Hepatocyte (in vitro differentiated cells): ENCODE data around the gene NELFB. TPM values are rescaled to one million over a fixed set of nuclear protein-coding genes. Genes with fewer than 3 reads are reported as not detected.
A peak's percentile ranks its signal among the peaks of the same experiment; 100 is the strongest.
"Not testable (repeated sequence)": the region's sequence is repeated elsewhere in the genome, so short reads cannot be mapped to it uniquely, and the experiment has no call there.

ENCODE experiments used
- DNase-seq: peaks from one replicate; pipeline ENCODE4 v3.0.0-alpha.2; 2016; ENCODE audit warnings: low spot score
- H2AFZ ChIP-seq: fragments of 200-600 bp; sonication (generic); 2 replicates; pipeline ENCODE4 v1.6.0; 2016; ENCODE audit warnings: antibody characterized with exemption, mild to moderate bottlenecking
- H3K27ac ChIP-seq: fragments of 200-600 bp; sonication (generic); 2 replicates; pipeline ENCODE4 v1.5.1; 2016; ENCODE audit warnings: mild to moderate bottlenecking
- H3K27me3 ChIP-seq: fragments of 200-600 bp; sonication (generic); 2 replicates; pipeline ENCODE4 v1.6.1; 2016
- H3K36me3 ChIP-seq: fragments of 200-600 bp; sonication (generic); replicated peaks from 2 replicates; pipeline ENCODE4 v1.5.1; 2016; ENCODE audit warnings: low read depth; ENCODE audit not compliant: insufficient read depth
- H3K4me1 ChIP-seq: fragments of 200-600 bp; sonication (generic); 2 replicates; pipeline ENCODE4 v1.5.1; 2016; ENCODE audit warnings: mild to moderate bottlenecking, moderate library complexity; ENCODE audit not compliant: insufficient read depth
- H3K4me2 ChIP-seq: fragments of 200-600 bp; sonication (generic); 2 replicates; pipeline ENCODE4 v1.6.0; 2016
- H3K4me3 ChIP-seq: fragments of 200-600 bp; sonication (generic); 2 replicates; pipeline ENCODE4 v1.5.1; 2016; ENCODE audit warnings: mild to moderate bottlenecking
- H3K79me2 ChIP-seq: fragments of 200-600 bp; sonication (generic); 2 replicates; pipeline ENCODE4 v1.6.0; 2017; ENCODE audit warnings: mild to moderate bottlenecking
- H3K9me2 ChIP-seq: fragments of 200-600 bp; sonication (generic); replicated peaks from 2 replicates; pipeline ENCODE4 v1.6.0; 2017; ENCODE audit warnings: mild to moderate bottlenecking; ENCODE audit not compliant: insufficient read depth
- H3K9me3 ChIP-seq: fragments of 200-600 bp; sonication (generic); 2 replicates; pipeline ENCODE4 v1.5.1; 2016; ENCODE audit warnings: low read depth, mild to moderate bottlenecking
- H4K20me1 ChIP-seq: fragments of 200-600 bp; sonication (generic); 2 replicates; pipeline ENCODE4 v1.6.0; 2016; ENCODE audit warnings: mild to moderate bottlenecking; ENCODE audit not compliant: insufficient read depth, poor library complexity, severe bottlenecking
- CTCF ChIP-seq: fragments of 200-600 bp; sonication (generic); IDR thresholded peaks from 2 replicates; pipeline ENCODE4 v1.5.1; 2016; ENCODE audit warnings: antibody characterized with exemption, mild to moderate bottlenecking; ENCODE audit not compliant: poor library complexity
- EZH2 ChIP-seq: fragments of 200-600 bp; sonication (generic); IDR thresholded peaks from 2 replicates; pipeline ENCODE4 v1.6.1; 2016; ENCODE audit warnings: antibody characterized with exemption, mild to moderate bottlenecking, borderline replicate concordance
- EZH2phosphoT487 ChIP-seq: fragments of 200-600 bp; sonication (generic); IDR thresholded peaks from one replicate; pipeline ENCODE4 v1.6.1; 2018; ENCODE audit warnings: antibody characterized with exemption, mild to moderate bottlenecking, low read depth, moderate library complexity; ENCODE audit not compliant: unreplicated experiment, severe bottlenecking
- WGBS: methylation state at CpG from one replicate; pipeline ENCODE4 v1.1.6; 2016; ENCODE audit warnings: low lambda C conversion rate; ENCODE audit errors: missing lambda C conversion rate; 5-methylcytosine and 5-hydroxymethylcytosine counted together
- polyA plus RNA-seq: library from polyadenylated mRNA; unstranded; fragments of >200 nt; fragmentation: Nextera tagmentation; extraction: Ambion mirVana; gene quantifications from 2 replicates; pipeline ENCODE4 v1.2.1, GENCODE V29; 2016
- total RNA-seq: library from RNA; depleted of rRNA; stranded (reverse); fragments of >200 nt; gene quantifications from 2 replicates; pipeline ENCODE4 v1.2.3, GENCODE V29; 2014

Gene NELFB
- total and polyA plus RNA-seq, 2 experiments from 2014 or later: 41.4 to 63.5 TPM

DNA sequence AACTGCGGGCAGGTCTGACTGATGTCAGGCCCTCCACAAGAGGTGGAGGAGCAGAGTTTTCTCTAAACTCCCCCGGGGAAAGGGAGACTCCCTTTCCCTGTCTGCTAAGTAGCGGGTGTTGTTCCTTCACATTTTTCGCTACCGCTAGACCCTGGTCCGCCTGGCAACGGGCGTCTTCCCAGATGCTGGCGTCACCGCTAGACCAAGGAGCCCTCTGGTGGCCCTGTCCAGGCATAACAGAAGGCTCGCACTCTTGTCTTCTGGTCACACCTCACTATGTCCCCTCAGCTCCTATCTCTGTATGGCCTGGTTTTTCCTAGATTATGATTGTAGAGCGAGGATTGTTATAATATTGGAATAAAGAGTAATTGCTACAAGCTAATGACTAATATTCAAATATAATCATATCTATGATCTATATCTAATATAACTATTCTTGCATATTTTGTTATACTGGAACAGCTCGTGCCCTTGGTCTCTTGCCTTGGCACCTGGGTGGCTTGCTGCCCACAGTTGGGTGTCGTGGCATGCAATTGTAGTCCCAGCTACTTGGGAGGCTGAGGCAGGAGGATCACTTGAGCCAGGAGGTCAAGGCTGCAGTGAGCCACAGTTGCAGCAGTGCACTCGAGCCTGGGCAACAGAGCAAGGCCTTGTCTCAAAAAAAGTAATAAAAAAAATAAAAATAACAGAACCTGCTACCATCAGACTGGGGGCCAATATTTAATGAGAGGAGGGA lies 7.2 kb downstream of the NELFB start:
- peak; percentile 43 for TF ChIP-seq CTCF
- not testable (repeated sequence) for H3K36me3 ChIP-seq, H3K9me3 ChIP-seq, H2AFZ ChIP-seq, H3K27me3 ChIP-seq, H3K79me2 ChIP-seq, H3K9me2 ChIP-seq, H3K27ac ChIP-seq, DNase-seq, H3K4me1 ChIP-seq, H3K4me2 ChIP-seq, H4K20me1 ChIP-seq, H3K4me3 ChIP-seq
- whole genome bisulfite sequencing: 48% methylated on average over 15 of the region's 15 CpGs

- no peaks in the 10 kb centered on the region for H3K27me3 ChIP-seq
- H3K4me2 ChIP-seq: no peak overlapping the region
- H3K9me2 ChIP-seq: no peaks in the 10 kb centered on the region
- no peak overlapping the region for H2AFZ ChIP-seq
- TF ChIP-seq CTCF (no peak), EZH2phosphoT487 (no peak), EZH2 (no peak)
- H3K9me3 ChIP-seq: no peaks in the 10 kb centered on the region
- H3K36me3 ChIP-seq: no peaks in the 10 kb centered on the region
- no peaks in the 10 kb centered on the region for H3K79me2 ChIP-seq
- 93% methylated on average over 20 of the region's 24 CpGs for WGBS
- H3K4me1 ChIP-seq: no peaks in the 10 kb centered on the region
- H3K27ac ChIP-seq: no peak overlapping the region
- H3K4me3 ChIP-seq: no peak overlapping the region
- no peak for DNase-seq
- no peaks in the 10 kb centered on the region for H4K20me1 ChIP-seq
These were observed 7.8 kb downstream of the NELFB start for GRCh38 chr9:137262909-137263285.

GRCh38 chr9:137263506-137263905 lies 8.4 kb downstream of the NELFB start:
- 93% methylated on average over 8 of the region's 10 CpGs for WGBS
- Histone ChIP-seq H3K79me2 (no peaks in the 10 kb centered on the region), H4K20me1 (no peaks in the 10 kb centered on the region), H3K4me3 (no peak overlapping the region), H3K36me3 (no peaks in the 10 kb centered on the region), H3K4me2 (no peak overlapping the region), H2AFZ (no peak overlapping the region), H3K27me3 (no peaks in the 10 kb centered on the region), H3K9me3 (no peaks in the 10 kb centered on the region), H3K27ac (no peak overlapping the region), H3K4me1 (no peaks in the 10 kb centered on the region), H3K9me2 (no peaks in the 10 kb centered on the region)
- no peak for DNase-seq
- TF ChIP-seq EZH2: no peak

DNA sequence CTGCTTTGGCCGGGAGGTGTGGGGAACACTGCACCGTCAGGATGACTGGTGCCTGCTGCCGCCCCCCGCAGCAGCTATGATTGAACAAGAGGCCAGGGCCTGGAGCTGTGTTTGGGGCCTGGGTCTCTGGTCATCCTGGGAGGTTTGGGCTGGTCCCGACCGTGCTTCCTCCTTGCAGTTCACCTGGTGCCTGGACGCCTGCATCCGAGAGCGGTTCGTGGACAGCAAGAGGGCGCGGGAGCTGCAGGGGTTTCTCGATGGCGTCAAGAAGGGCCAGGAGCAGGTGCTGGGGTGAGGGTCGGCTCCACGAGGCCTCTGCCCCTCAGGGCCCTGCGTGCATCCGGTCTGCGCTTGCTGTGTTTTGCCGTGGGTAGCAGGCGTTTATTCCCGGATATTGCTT lies 8.9 kb downstream of the NELFB start:
- Histone ChIP-seq H3K36me3 (no peaks in the 10 kb centered on the region), H3K4me3 (no peak overlapping the region), H3K79me2 (no peaks in the 10 kb centered on the region), H3K4me2 (no peak overlapping the region), H3K27me3 (no peaks in the 10 kb centered on the region), H4K20me1 (no peaks in the 10 kb centered on the region), H2AFZ (no peak overlapping the region), H3K9me3 (no peaks in the 10 kb centered on the region), H3K4me1 (no peaks in the 10 kb centered on the region), H3K9me2 (no peaks in the 10 kb centered on the region), H3K27ac (no peak overlapping the region)
- TF ChIP-seq EZH2 (no peak), EZH2phosphoT487 (no peak), CTCF (no peak)
- DNase-seq: no peak
- WGBS: 97% methylated on average over 22 of the region's 22 CpGs
